HepG2 (cell line): ENCODE measurements around the gene LBX2. TPM values are rescaled to one million over a fixed set of nuclear protein-coding genes. Genes with fewer than 3 reads are reported as not detected.

Source experiments
- DMAP1 ChIP-seq: IDR thresholded peaks from 2 replicates; pipeline ENCODE4 v1.6.1; 2016
- FLYWCH1 ChIP-seq: sonication (generic); formaldehyde crosslinking; IDR thresholded peaks from 2 replicates; pipeline ENCODE4 v1.8.1; 2023; ENCODE audit warnings: mild to moderate bottlenecking, missing genetic modification reagents
- HDAC1 ChIP-seq: sonication (generic); formaldehyde crosslinking; IDR thresholded peaks from 2 replicates; pipeline ENCODE4 v1.5.1; 2020; ENCODE audit warnings: mild to moderate bottlenecking, missing genetic modification reagents
- KMT2A ChIP-seq: sonication (generic); formaldehyde crosslinking; IDR thresholded peaks from 2 replicates; pipeline ENCODE4 v1.4.0; 2020; ENCODE audit warnings: missing genetic modification reagents
- PHF20 ChIP-seq: sonication (generic); formaldehyde crosslinking; IDR thresholded peaks from 2 replicates; pipeline ENCODE4 v1.5.0; 2020; ENCODE audit warnings: mild to moderate bottlenecking, missing genetic modification reagents
- PREB ChIP-seq: sonication (generic); formaldehyde crosslinking; IDR thresholded peaks from 2 replicates; pipeline ENCODE4 v1.4.0; 2020; ENCODE audit warnings: missing genetic modification reagents
- THAP9 ChIP-seq: sonication (generic); formaldehyde crosslinking; IDR thresholded peaks from 2 replicates; pipeline ENCODE4; 2020; ENCODE audit warnings: missing genetic modification reagents, mild to moderate bottlenecking, borderline replicate concordance
- YY1 ChIP-seq: IDR thresholded peaks from 2 replicates; pipeline ENCODE4 v1.6.1; 2011; ENCODE audit warnings: low read length, low read depth, moderate library complexity, mild to moderate bottlenecking; ENCODE audit not compliant: insufficient read depth, insufficient replicate concordance
- ZC3H4 ChIP-seq: sonication (generic); formaldehyde crosslinking; IDR thresholded peaks from 2 replicates; pipeline ENCODE4 v1.4.0; 2020; ENCODE audit warnings: missing genetic modification reagents, borderline replicate concordance
- ZFP82 ChIP-seq: sonication (generic); formaldehyde crosslinking; IDR thresholded peaks from 2 replicates; pipeline ENCODE4 v1.5.1; 2020; ENCODE audit warnings: mild to moderate bottlenecking, missing genetic modification reagents, borderline replicate concordance
- ZFP91 ChIP-seq: sonication (generic); formaldehyde crosslinking; IDR thresholded peaks from 2 replicates; pipeline ENCODE4 v1.9.0; 2022; ENCODE audit warnings: missing genetic modification reagents, mild to moderate bottlenecking, borderline replicate concordance
- ZMYM2 ChIP-seq: sonication (generic); formaldehyde crosslinking; IDR thresholded peaks from 2 replicates; pipeline ENCODE4 v1.8.0; 2022; ENCODE audit warnings: mild to moderate bottlenecking, missing genetic modification reagents
- ZNF142 ChIP-seq: sonication (generic); formaldehyde crosslinking; IDR thresholded peaks from 2 replicates; pipeline ENCODE4 v1.4.0; 2020; ENCODE audit warnings: missing genetic modification reagents
- ZNF263 ChIP-seq: sonication (generic); formaldehyde crosslinking; IDR thresholded peaks from 2 replicates; pipeline ENCODE4 v1.4.0; 2020; ENCODE audit warnings: missing genetic modification reagents
- ZNF451 ChIP-seq: sonication (generic); formaldehyde crosslinking; IDR thresholded peaks from 2 replicates; pipeline ENCODE4 v1.5.0; 2020; ENCODE audit warnings: mild to moderate bottlenecking, missing genetic modification reagents
- ZNF564 ChIP-seq: sonication (generic); formaldehyde crosslinking; IDR thresholded peaks from 2 replicates; pipeline ENCODE4 v1.8.1; 2023; ENCODE audit warnings: mild to moderate bottlenecking, missing genetic modification reagents
- ZNF776 ChIP-seq: sonication (generic); formaldehyde crosslinking; IDR thresholded peaks from 2 replicates; pipeline ENCODE4 v1.4.0; 2020; ENCODE audit warnings: mild to moderate bottlenecking, missing genetic modification reagents
- ZNF891 ChIP-seq: sonication (generic); formaldehyde crosslinking; IDR thresholded peaks from 2 replicates; pipeline ENCODE4 v1.5.0; 2020; ENCODE audit warnings: mild to moderate bottlenecking, missing genetic modification reagents
- ZSCAN12 ChIP-seq: sonication (generic); formaldehyde crosslinking; IDR thresholded peaks from 2 replicates; pipeline ENCODE4 v1.9.0; 2021; ENCODE audit warnings: mild to moderate bottlenecking, missing genetic modification reagents
- polyA plus RNA-seq, 8 experiments: library from polyadenylated mRNA; depleted of rRNA in 3 of 8; stranded (reverse) in 7 of 8; unstranded in 1 of 8; fragments of >200 nt; fragmentation: Illumina TruSeq in 4 of 8; extraction: Trizol in 4 of 8; gene quantifications; 2 replicates each; pipeline versions ENCODE4 v1.2.1 to v1.2.3, GENCODE V29; 2011 to 2016; ENCODE audit warnings: low read depth in 4 of 8, missing spikeins in 1 of 8, mixed read lengths in 1 of 8; ENCODE audit not compliant: insufficient read depth in 1 of 8
- total RNA-seq, 5 experiments: library from RNA; depleted of rRNA; stranded (reverse); fragments of >200 nt; fragmentation: Illumina TruSeq; extraction: Trizol; gene quantifications; 2 replicates each; pipeline ENCODE4 v1.2.3, GENCODE V29; 2016; ENCODE audit warnings: low read depth in 1 of 5

The LBX2 gene
- total and polyA plus RNA-seq, 2 of the 13 experiments (the other 11 are each of a cell fraction or from before 2014, with no cell fraction given): 6.4 to 8.1 TPM

GRCh38 chr2:74457549-74458131 is 41.8 kb downstream of the LBX2 start (continued):
- TF ChIP-seq THAP9 (no peak), ZSCAN12 (CRISPR knock-in tag) (no peak), ZNF891 (peak; percentile 72), ZNF776 (CRISPR knock-in tag) (no peak), KMT2A (CRISPR knock-in tag) (peak; percentile 83), ZFP91 (peak; percentile 82; the same call in 1 of the 2 replicates), ZFP82 (peak; percentile 1; the same call in 1 of the 2 replicates), ZNF263 (peak; percentile 60; the same call in 1 of the 2 replicates), ZNF451 (CRISPR knock-in tag) (peak; percentile 38; the same call in 1 of the 2 replicates), PHF20 (CRISPR knock-in tag) (peak; percentile 52), ZMYM2 (CRISPR knock-in tag) (peak; percentile 62; the same call in 1 of the 2 replicates), HDAC1 (CRISPR knock-in tag) (peak; percentile 65; the same call in 1 of the 2 replicates), ZNF564 (CRISPR knock-in tag) (no peak; the same call in 1 of the 2 replicates), YY1 (peak; percentile 61), ZNF142 (CRISPR knock-in tag) (0 out of 2 replicates have a peak, but pooled peaks have one; percentile 60), PREB (CRISPR knock-in tag) (peak; percentile 31; the same call in 1 of the 2 replicates), DMAP1 (peak; percentile 84; the same call in 1 of the 2 replicates), FLYWCH1 (CRISPR knock-in tag) (no peak), ZC3H4 (peak; percentile 62; the same call in 1 of the 2 replicates)
